ENCODE data around the gene MST1.

The MST1 gene

GRCh38 chr3:49689046-49689907 is at the start of gene MST1, which contains the start of gene RNF123:
MST1 (minus strand) TSS chr3:49689474; CDS start chr3:49688691, 783 bp downstream.
RNF123 (plus strand) TSS chr3:49689557; CDS start chr3:49691166, 1,609 bp downstream.
- DNase-seq (ENCODE audit: low spot score), result peak; percentile 91

- no peak for DNase-seq (ENCODE audit: low spot score)
Measured at GRCh38 chr3:49738067-49738713, 48.9 kb upstream of the MST1 start.

GRCh38 chr3:49734752-49735151 is 45.5 kb upstream of the MST1 start:
- no peak for DNase-seq (ENCODE audit: low spot score)

GRCh38 chr3:49733551-49733950 is 44.3 kb upstream of the MST1 start:
- no peak for DNase-seq (ENCODE audit: low spot score)

GRCh38 chr3:49732597-49732996 is 43.3 kb upstream of the MST1 start:
- no peak for DNase-seq (ENCODE audit: low spot score)

- DNase-seq (ENCODE audit: low spot score), result no peak
Measured at GRCh38 chr3:49729966-49730609, 40.8 kb upstream of the MST1 start.

- DNase-seq (ENCODE audit: low spot score), result no peak
Measured at GRCh38 chr3:49727924-49728361, 38.7 kb upstream of the MST1 start.

GRCh38 chr3:49727154-49727923 is 38.1 kb upstream of the MST1 start:
- DNase-seq (ENCODE audit: low spot score), result no peak

GRCh38 chr3:49725906-49726681 is 36.8 kb upstream of the MST1 start:
- no peak for DNase-seq (ENCODE audit: low spot score)

- DNase-seq (ENCODE audit: low spot score), result no peak
Measured at GRCh38 chr3:49724586-49724985, 35.3 kb upstream of the MST1 start.

GRCh38 chr3:49723628-49724551 is 34.6 kb upstream of the MST1 start, which contains the start of gene GMPPB:
GMPPB (minus strand) TSS chr3:49723951; CDS start chr3:49723726, 225 bp downstream.
- DNase-seq (ENCODE audit: low spot score), result peak; percentile 91

- peak; percentile 42 for DNase-seq (ENCODE audit: low spot score)
Measured at GRCh38 chr3:49723296-49723627, 34.0 kb upstream of the MST1 start.

- no peak for DNase-seq (ENCODE audit: low spot score)
Measured at GRCh38 chr3:49722896-49723295, 33.6 kb upstream of the MST1 start.

GRCh38 chr3:49721896-49722781 is 32.9 kb upstream of the MST1 start:
- DNase-seq (ENCODE audit: low spot score), result no peak

- no peak for DNase-seq (ENCODE audit: low spot score)
Measured at GRCh38 chr3:49721596-49721895, 32.3 kb upstream of the MST1 start.

GRCh38 chr3:49720855-49721595 is 31.8 kb upstream of the MST1 start:
- DNase-seq (ENCODE audit: low spot score), result no peak

- DNase-seq (ENCODE audit: low spot score), result peak; percentile 83
Measured at GRCh38 chr3:49719214-49719884, 30.1 kb upstream of the MST1 start, which contains the start of gene AMIGO3. AMIGO3 (minus strand) TSS chr3:49719684; CDS start chr3:49719465, 219 bp downstream.

- DNase-seq (ENCODE audit: low spot score), result no peak
Measured at GRCh38 chr3:49718858-49719213, 29.6 kb upstream of the MST1 start.
